ENCODE measurements around the gene PPM1N. TPM values are rescaled to one million over a fixed set of nuclear protein-coding genes. Genes with fewer than 3 reads are reported as not detected.

The PPM1N gene
- total RNA-seq, 1 donor from 2014 or later = 0.52 TPM

DNA sequence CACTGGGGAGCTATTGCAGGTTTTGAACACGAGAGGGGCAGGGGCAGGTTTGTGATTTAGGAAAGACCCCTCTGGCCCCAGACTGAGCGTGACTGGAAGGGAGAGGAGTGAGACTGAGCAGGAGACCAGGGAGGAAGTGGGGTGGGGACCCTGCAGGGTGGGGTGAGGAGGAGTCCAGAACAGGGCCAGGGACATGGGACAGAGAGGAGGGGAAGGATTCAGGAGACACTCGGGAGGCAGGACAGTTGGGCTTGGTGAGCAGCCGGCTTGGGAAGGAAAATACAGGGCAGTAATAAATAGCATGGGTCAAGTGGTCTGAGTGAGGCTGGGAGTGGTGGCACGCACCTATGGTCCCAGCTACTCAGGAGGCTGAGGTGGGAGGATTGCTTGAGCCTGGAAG, 21.1 kb upstream of the PPM1N start:
- no peak for DNase-seq (ENCODE audit: low spot score)
- no peaks in the 10 kb centered on the region for H3K9me3 Mint-ChIP-seq (ENCODE audit: low read depth)
- TF ChIP-seq, protein P1, sequence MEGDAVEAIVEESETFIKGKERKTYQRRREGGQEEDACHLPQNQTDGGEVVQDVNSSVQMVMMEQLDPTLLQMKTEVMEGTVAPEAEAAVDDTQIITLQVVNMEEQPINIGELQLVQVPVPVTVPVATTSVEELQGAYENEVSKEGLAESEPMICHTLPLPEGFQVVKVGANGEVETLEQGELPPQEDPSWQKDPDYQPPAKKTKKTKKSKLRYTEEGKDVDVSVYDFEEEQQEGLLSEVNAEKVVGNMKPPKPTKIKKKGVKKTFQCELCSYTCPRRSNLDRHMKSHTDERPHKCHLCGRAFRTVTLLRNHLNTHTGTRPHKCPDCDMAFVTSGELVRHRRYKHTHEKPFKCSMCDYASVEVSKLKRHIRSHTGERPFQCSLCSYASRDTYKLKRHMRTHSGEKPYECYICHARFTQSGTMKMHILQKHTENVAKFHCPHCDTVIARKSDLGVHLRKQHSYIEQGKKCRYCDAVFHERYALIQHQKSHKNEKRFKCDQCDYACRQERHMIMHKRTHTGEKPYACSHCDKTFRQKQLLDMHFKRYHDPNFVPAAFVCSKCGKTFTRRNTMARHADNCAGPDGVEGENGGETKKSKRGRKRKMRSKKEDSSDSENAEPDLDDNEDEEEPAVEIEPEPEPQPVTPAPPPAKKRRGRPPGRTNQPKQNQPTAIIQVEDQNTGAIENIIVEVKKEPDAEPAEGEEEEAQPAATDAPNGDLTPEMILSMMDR (IDR thresholded peaks at IDR 0.05) = no peak
- peak overlapping the region; percentile 43 for H3K27ac Mint-ChIP-seq (ENCODE audit: unreplicated experiment)
- peaks cover 15% of the 10 kb centered on the region for H3K4me1 Mint-ChIP-seq (ENCODE audit: low read depth)
- no peak overlapping the region for H3K4me3 Mint-ChIP-seq (ENCODE audit: unreplicated experiment)
- peaks cover 8% of the 10 kb centered on the region for H3K36me3 Mint-ChIP-seq (ENCODE audit: low read depth)
- no peaks in the 10 kb centered on the region for H3K27me3 Mint-ChIP-seq (ENCODE audit: low read depth)

DNA sequence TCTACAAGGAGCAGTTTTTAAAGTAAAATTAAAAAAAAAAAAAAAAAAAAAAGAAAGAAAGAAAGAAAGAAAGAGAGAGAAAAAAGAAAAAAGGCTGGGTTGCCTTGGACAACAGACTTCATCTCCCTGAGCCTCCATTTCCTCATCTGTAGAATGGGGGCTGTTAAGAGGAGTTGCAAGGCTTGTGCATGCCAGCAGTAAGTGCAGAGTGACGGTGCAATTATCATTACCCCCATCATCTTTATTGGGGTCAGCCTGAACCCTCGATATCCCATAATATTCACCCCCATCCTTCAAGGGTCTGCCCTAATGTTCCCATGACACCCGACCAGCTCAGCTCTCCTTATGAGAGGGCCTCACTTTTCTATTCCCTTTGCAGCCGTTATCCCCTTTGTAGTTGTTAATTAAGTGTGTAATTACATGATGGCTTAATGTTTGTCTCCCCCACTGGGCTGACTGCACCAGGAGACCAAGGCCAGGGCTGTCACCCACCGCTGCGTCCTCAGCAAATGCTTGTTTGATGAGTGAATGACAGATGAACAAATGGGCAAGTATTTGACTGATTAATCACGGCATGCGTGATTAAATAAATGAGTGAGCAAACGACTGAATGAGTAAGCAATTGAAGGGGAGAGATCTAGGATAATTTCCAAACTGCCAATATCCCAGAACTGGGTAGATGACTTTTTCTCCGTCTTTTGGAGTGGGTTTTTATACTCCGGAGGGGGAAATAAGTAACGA, 20.4 kb upstream of the PPM1N start:
- Mint-ChIP-seq H3K4me3 (ENCODE audit: unreplicated experiment) (peak overlapping the region; percentile 78), H3K4me1 (ENCODE audit: low read depth) (peaks cover 15% of the 10 kb centered on the region), H3K9me3 (ENCODE audit: low read depth) (no peaks in the 10 kb centered on the region), H3K27me3 (ENCODE audit: low read depth) (no peaks in the 10 kb centered on the region), H3K36me3 (ENCODE audit: low read depth) (peaks cover 4% of the 10 kb centered on the region), H3K27ac (ENCODE audit: unreplicated experiment) (peak overlapping the region; percentile 95)
- TF ChIP-seq, protein P1 (IDR thresholded peaks at IDR 0.05) = no peak
- DNase-seq (ENCODE audit: low spot score) = no peak

DNA sequence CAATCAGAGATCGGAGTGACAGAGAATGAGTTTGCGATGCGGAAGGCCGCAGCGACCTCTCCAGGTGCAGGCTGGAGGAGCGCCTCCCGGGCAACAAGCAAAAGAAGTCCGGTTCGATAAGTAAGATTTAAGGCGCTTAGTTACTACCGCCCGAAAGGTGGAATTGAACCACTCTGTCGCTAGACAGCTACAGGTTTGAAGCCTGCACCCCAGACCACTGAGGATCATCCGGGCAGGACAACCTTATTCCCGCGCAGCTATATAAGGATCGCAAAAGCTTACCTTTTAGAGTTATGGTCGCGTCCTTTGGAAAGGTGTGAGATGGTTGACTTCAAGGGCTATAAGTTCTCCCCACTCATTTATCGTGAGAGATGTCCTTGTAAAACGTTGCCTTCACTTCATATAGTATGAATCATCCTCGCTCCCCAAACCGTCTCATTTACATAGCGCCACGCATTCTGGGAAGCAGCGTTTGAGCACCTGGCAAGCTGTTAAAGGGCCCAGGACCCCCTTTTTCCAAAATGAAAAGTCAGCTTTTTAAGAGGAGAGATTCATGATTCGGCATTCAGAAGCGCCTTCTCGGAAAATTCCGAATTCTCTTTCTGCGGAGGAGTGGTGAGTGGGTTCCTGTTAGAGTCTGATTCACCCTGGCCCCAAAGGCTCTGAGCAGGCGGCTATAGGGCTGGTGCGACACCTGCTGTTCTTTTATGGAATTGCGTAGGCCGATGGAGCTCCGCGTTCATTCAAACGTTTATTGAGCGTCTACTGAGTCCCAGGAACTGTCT, 19.6 kb upstream of the PPM1N start:
- Mint-ChIP-seq H3K36me3 (ENCODE audit: low read depth) (peaks cover 2% of the 10 kb centered on the region), H3K4me1 (ENCODE audit: low read depth) (peaks cover 15% of the 10 kb centered on the region), H3K27ac (ENCODE audit: unreplicated experiment) (peak overlapping the region; percentile 95), H3K27me3 (ENCODE audit: low read depth) (no peaks in the 10 kb centered on the region), H3K9me3 (ENCODE audit: low read depth) (no peaks in the 10 kb centered on the region), H3K4me3 (ENCODE audit: unreplicated experiment) (peak overlapping the region; percentile 78)
- TF ChIP-seq, protein P1 (IDR thresholded peaks at IDR 0.05) = peak; percentile 80
- DNase-seq (ENCODE audit: low spot score) = no peak

DNA sequence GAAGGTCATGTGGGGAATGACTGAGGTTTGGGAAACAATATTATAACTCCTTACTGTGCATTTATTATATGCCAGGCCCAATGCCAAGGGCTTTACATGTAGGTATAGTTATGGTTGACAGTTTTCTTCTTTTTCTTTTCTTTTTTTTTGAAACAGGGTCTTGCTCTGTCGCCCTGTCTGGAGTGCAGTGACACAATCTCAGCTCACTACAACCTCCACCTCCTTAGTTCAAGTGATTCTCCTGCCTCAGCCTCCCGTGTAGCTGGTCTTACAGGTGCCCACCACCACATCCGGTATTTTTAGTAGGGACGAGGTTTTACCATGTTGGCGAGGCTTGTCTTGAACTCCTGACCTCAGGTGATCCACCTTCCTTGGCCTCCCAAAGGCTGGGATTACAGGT, 15.2 kb upstream of the PPM1N start:
- no peak overlapping the region for H3K27ac Mint-ChIP-seq (ENCODE audit: unreplicated experiment)
- peaks cover 8% of the 10 kb centered on the region for H3K4me1 Mint-ChIP-seq (ENCODE audit: low read depth)
- no peaks in the 10 kb centered on the region for H3K27me3 Mint-ChIP-seq (ENCODE audit: low read depth)

More for the DNA sequence above, 15.2 kb upstream of the PPM1N start:
- Mint-ChIP-seq H3K4me3 (ENCODE audit: unreplicated experiment) (no peak overlapping the region), H3K36me3 (ENCODE audit: low read depth) (no peaks in the 10 kb centered on the region), H3K9me3 (ENCODE audit: low read depth) (no peaks in the 10 kb centered on the region)
- TF ChIP-seq, protein P1 (IDR thresholded peaks at IDR 0.05) = no peak
- no peak for DNase-seq (ENCODE audit: low spot score)

Measured in chondrocyte (in vitro differentiated cells).